Measurements from ENCODE around the gene PPP2R5C.

DNA sequence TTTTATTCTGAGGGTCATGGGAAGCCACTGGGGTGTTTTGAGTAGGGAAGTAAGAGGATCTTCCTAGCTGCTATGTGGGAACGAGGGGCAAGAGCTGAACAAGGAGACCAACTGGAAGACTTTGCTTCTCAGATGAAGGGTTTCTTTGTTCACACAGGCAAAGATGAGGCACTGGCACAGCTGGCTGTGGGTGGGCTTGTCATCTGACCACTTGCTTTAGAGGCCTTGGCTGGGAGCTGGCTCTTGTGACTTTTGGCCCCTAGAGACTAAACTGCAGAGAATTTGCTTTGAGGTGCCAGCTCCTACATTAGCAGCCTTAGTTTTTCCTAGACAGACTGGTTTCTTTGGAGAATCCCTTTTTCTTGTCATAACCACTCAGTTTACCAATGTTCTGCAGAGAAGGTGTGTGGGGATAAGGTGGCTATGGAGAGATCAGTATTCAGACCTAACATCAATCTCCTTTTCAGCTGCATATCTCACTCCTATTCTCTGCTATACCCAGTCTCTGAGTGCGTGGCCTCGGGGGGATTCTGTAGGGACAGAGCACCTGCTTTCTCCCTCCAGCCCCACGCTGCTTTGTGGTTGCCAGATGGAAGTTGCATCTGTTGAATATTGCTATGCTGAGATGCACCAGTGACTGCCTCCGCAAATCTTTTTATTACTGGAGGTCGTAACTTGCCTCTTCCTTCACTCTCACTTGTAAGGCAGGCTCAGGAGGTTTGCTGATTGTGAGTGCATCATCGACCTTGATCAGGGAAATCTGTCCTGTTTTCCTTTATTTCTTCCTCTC is 12.7 kb downstream of the PPP2R5C start:
- TF ChIP-seq, protein P1, sequence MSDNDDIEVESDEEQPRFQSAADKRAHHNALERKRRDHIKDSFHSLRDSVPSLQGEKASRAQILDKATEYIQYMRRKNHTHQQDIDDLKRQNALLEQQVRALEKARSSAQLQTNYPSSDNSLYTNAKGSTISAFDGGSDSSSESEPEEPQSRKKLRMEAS (IDR thresholded peaks at IDR 0.05), result no peak
- TF ChIP-seq SP1 (IDR thresholded peaks at IDR 0.05; ENCODE audit: low read depth, low read length) (no peak), CREB1 (IDR thresholded peaks at IDR 0.05) (no peak), EGR1 (IDR thresholded peaks at IDR 0.05; ENCODE audit: borderline replicate concordance, low read depth, low read length) (no peak), EP300 (IDR thresholded peaks at IDR 0.05; ENCODE audit: borderline replicate concordance in 1 of 2, low read depth in 2 of 2, low read length in 2 of 2) (no peak), POLR2A (IDR thresholded peaks at IDR 0.05; ENCODE audit: control extremely low read depth in 1 of 2, low read depth in 2 of 2, low read length in 2 of 2) (no peak), RFX5 (IDR thresholded peaks at IDR 0.05; ENCODE audit: borderline replicate concordance, low read depth, low read length) (no peak), ZNF274 (IDR thresholded peaks at IDR 0.05; ENCODE audit: borderline replicate concordance, extremely low read depth, low read length) (no peak)
- TF ChIP-seq, protein P2, sequence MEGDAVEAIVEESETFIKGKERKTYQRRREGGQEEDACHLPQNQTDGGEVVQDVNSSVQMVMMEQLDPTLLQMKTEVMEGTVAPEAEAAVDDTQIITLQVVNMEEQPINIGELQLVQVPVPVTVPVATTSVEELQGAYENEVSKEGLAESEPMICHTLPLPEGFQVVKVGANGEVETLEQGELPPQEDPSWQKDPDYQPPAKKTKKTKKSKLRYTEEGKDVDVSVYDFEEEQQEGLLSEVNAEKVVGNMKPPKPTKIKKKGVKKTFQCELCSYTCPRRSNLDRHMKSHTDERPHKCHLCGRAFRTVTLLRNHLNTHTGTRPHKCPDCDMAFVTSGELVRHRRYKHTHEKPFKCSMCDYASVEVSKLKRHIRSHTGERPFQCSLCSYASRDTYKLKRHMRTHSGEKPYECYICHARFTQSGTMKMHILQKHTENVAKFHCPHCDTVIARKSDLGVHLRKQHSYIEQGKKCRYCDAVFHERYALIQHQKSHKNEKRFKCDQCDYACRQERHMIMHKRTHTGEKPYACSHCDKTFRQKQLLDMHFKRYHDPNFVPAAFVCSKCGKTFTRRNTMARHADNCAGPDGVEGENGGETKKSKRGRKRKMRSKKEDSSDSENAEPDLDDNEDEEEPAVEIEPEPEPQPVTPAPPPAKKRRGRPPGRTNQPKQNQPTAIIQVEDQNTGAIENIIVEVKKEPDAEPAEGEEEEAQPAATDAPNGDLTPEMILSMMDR (IDR thresholded peaks at IDR 0.05; ENCODE audit: control extremely low read depth in 1 of 3, insufficient read depth in 1 of 3, low read depth in 1 of 3, low read length in 3 of 3), result no peak
